Peyer's patch (tissue), 4 donors: ENCODE data around the gene AKT3.

Experiments
- CTCF ChIP-seq, 6 experiments: fragments of 450-650 bp in 4 of 6; fragments of 200-600 bp in 2 of 6; sonication (generic) in 1 of 6; IDR thresholded peaks; one replicate each; pipeline ENCODE4 v1.5.1; 2017 to 2019; ENCODE audit warnings: antibody characterized with exemption in 6 of 6, mild to moderate bottlenecking in 3 of 6, moderate library complexity in 1 of 6
- POLR2A ChIP-seq, 2 donors: fragments of 450-650 bp; IDR thresholded peaks; one replicate each; pipeline ENCODE4 v1.5.1; 2017; ENCODE audit warnings: antibody characterized with exemption in 2 of 2, mild to moderate bottlenecking in 2 of 2, moderate library complexity in 2 of 2

GRCh38 chr1:243718022-243718421 lies 132.0 kb downstream of the AKT3 start:
- TF ChIP-seq CTCF (IDR thresholded peaks at IDR 0.05): no peak
- no peak for TF ChIP-seq POLR2A (IDR thresholded peaks at IDR 0.05)
